ENCODE measurements around the gene TNS4.

TNS4 gene

DNA sequence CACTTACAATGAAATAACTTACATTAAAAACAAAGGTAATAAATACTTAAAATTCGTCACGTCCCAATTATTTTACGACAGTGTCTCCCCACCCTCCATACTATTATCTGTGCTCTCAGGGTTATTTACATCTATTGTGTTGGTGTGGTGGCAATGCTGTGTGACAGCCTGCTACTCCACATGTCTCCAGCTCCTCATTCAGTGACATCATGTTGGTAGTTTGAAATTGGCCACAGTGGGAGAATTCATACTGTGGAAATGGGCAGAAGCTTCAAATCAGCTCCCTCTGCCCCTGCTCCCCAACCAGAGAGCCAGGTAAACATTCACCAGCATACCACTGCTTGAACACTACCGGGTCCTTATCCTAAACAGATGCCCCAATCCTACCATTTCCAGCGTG lies 6.3 kb downstream of the TNS4 start:
- no peak for DNase-seq (ENCODE audit: extremely low read depth in 1 of 2, low read depth in 1 of 2)

DNA sequence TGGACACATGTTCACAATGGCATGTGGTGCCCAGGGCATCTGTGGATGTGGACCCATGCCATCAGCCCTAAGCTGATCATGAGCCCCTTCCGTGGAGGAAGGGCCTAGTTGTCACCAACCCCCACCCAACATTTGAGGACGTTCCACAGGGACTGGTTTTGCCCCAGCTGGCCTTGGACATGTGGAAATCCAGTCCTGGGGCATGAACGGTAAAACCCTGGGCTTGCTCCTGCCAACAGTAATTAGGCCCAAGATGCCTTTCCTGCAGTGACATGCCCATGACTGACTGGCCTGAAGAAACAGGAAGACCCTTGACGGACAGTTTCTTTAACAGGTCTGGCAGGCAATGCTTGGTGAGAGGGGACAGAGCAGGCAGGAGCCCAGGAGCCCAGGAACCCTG lies 7.7 kb downstream of the TNS4 start:
- DNase-seq (ENCODE audit: extremely low read depth in 1 of 2, low read depth in 1 of 2), result no peak

DNA sequence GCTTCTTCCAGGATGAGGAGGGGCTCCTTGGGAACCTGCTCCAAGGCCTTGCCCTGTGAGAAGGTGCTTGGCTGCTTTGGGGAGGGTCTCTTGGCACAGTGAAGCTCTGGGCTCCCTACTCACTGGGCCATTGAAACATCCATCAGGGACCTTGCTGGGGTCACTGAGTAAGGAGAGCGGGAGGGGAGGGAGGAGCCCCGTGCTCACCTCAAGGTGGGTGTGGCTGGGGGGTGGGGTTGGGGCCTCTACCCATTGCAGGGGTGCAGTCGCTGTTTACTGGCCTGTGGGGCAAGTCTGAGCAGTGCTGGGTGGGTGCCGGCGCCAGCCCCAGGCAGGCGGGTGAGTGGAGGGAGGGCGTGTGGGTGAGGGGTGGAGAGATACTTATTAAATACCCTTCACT lies 9.9 kb downstream of the TNS4 start:
- DNase-seq (ENCODE audit: extremely low read depth in 1 of 2, low read depth in 1 of 2), result no peak

DNA sequence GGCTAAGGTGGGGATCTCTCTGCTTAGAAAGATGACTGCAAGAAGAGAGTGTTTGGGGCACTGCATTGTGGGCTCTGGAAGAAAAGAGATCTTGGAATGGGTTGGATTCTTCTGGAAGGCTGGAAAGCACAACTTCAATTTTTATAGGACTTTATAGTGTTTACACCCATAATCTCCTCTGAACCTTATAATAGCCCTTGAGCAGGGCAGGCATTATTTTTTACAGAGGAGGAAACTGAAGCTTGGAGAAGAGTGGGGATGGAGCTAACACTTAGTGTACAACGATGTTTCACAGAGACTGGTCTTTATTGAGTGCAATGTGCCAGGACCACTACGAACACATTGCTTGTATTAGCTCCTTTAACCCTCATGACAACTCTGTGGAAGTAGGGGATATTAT lies 10.4 kb downstream of the TNS4 start:
- no peak for DNase-seq (ENCODE audit: extremely low read depth in 1 of 2, low read depth in 1 of 2)

DNA sequence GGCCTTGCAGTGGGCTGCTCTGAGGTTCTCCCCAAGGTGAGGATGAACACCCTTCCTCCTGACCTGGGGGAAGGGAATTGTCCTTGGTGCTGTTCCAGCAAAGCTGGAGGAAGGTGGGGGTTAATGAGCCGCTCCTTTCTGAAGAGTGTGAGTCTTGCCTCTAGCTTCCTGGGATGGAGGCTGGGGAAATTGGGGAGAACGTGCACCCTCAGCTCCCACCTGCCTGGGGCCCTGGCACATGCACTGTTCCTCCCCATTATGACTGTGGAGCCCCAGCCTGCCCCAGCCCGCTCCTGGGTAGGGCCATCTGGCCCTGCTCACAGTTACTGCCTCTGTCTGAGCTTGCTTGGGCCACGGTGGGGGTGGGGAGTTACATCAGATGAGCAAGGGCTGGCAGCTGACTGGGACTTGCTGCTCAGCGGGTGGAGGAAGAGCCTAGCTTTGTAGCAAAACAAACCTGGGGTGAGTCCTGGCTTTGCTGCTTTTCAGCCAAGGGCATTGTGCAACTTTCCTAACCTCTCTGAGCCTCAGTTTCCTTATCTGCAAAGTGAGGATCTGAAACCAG lies 11.1 kb downstream of the TNS4 start:
- DNase-seq (ENCODE audit: extremely low read depth in 1 of 2, low read depth in 1 of 2), result no peak

DNA sequence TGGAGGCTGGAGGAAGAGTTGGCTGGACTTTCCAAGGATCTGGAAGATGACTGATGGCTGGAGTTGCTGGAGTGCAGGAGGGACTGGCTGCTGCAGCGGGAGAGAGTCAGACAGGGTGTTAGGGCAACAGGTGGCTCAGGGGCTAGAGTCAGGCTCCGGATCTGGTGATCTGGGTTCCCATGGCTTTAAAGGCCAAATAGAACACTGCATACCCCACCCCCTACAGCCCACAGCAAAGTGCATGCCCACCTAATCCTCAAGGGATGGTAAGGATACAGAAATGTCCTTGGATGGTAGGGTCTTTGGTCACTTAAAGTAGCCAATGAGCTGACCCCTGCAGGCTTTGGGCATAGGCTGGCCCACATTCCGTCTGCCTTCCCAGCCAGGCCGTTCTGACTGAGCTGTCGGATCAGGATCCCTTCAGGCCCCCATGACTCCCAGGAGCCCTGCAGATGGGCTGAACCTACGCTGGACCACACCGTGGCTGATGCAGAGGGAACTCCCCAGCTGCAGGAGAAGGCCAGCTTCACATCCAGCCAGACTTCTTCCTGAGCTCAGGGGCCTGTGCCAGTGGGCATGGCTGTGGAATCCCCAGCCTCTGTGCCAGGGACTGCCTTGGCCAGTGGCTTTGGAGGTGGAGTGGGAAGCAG lies 13.9 kb downstream of the TNS4 start:
- DNase-seq (ENCODE audit: extremely low read depth in 1 of 2, low read depth in 1 of 2), result no peak

DNA sequence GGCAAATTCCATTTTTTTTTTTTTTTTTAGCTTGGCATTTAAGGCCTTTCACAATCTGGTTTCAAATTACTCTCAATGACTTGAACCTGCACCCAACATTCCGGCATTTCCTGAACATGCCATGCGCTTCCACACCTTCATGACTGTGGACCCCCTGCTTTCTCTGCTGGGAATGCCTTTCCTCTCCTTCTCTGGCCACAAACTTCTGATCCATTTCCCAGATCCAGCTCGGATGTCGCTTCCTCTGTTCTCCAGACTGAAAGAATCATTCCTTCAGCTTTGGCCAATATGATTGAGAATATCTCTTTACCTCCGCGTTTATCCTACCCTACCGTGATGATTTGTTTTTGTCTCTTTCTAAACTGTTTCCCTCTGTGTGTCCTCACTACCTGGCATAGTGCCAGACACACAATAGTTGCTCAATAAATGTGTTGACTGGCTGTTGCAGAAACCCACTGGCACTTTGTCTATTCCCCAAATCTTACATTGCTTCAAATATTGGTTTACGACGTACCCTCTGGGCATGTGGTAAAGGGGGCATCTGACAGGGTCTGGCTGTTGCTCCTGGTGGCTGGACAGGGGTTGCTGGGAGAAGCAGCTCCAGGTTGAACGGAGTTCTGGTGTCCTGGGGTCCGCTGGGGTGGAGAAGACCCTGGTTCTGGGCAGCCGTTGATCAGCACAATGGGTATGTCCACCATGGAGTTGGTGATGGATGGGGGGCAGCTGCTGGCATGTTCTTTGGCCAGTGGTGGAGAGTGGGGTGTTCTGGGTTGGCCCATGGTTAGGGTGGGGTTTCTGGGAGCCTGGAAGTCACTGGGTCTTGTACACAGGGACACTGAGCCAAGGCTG lies 14.7 kb downstream of the TNS4 start:
- no peak for DNase-seq (ENCODE audit: extremely low read depth in 1 of 2, low read depth in 1 of 2)

DNA sequence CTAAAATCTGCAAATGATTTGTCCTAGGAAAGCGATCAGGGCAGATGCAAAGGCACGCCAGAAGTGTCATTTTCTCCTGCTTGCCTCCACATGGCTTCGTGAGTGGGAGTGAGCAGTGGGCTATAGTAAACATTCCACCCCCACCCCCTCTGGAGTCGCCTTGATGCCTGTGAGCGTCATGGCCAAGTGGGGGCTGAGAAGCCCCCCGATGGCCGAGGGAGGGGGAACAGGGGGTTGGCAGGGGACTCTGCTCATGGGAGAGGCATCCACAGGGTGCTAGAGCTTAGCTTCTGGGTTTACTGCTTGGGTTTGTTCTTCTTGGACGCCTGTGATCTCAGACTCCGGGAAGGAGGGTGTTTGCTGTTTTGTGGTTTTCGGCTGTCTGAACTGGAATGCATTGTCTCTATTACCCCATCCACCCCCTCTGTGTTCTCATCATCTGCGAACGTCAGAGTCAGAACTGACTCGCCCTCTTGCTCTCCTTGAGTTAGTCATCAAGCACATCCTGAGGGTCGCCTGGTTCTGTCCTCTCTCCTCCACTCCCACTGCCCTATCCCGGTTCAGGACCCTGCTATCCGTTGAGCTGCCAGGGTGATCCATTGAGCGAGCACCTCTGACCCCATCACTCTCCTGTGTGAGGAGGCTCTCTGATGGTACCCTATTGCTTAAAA lies 15.4 kb downstream of the TNS4 start:
- DNase-seq (ENCODE audit: extremely low read depth in 1 of 2, low read depth in 1 of 2), result no peak

DNA sequence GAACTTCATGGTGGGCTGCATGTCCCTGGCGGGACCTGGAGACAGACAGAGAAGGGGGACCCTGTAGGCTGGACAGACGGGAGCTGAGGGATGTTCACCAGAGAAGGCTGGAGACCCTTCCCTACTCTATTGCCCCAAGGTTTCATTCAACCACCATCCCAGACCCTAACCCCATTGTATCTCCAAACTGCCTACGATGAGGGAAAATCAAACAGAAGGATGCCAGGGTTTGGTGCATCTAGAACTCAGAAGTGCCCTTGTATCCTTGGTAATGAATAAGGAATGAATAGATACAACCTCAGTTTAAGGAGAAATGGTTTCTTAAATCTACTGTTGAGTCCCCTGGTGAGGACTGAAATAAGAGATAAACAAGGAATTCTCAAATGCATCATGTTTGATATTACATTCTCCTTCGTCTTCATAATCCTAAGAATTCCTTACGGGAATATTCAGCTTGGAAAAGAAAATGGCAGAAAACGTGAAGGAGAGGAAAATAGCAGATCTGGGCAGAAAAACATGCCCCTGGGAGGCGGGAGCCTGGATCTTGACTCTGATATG lies 16.4 kb downstream of the TNS4 start:
- no peak for DNase-seq (ENCODE audit: extremely low read depth in 1 of 2, low read depth in 1 of 2)

DNA sequence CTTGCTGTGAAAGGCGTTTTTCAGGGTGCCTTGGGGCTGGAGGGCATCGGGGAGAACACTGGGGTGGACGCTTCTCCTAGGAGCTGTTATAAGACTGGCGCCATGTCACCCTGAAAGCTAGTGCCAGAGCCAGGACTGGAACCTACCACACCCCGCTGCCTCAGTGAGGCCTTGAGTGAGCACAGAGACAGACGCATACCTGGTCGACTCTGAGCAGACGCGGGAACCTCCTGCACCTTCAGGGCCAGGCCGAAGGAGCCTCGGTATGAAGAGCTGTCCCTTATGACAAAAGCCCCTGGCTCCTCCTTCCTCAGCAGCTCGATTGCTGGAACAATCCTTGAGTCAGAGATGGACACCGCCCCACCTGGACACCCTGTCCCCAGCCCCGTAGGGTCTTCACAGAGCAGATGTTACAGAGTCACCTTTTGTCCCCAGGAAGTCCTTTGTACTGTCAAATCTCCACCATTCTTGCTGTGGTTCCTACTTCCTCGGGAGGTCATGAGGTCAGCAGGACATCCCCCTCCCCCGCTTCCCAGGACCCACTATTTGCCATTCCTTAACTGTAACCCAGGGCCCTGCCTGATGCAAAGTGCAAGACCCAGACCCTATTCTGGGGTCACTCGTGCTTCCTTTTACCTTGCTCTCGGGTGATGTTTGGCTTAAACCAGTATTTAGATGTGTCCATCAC lies 17.0 kb downstream of the TNS4 start:
- DNase-seq (ENCODE audit: extremely low read depth in 1 of 2, low read depth in 1 of 2), result no peak

DNA sequence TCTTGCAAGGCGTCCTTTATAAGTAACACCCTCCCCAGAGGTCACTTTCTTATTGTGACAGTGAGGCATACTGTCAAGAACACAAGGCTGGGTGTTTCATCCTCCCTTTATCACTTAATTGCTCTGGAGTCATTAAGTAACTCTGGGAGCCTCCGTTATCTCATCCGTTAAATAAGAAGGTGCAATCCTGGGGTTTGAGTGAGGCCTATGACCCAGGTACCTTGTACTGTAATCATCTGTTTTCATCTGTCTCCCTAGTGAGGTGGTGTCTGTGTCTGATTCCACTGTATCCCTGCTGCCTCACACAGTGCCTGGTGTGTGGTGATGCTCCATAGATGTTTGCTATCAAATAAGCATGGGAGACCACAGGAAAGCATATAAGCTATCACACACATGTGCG lies 17.7 kb downstream of the TNS4 start:
- DNase-seq (ENCODE audit: extremely low read depth in 1 of 2, low read depth in 1 of 2), result no peak

DNA sequence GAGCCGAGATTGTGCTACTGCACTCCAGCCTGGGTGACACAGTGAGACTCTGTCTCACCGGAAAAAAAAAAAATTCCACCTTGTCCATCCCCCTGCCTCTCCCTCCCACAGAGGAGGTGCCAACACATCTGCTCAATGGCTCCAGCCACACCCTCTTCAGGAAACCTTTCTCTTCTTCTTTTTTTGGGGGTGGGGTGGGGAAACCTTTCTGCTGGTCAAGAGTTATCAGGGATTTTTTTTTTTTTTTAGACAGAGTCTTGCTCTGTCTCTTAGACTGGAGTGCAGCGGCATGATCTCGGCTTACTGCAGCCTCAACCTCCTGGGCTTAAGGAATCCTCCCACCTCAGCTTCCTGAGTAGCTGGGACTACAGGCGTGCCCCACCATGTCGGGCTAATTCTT lies 18.7 kb downstream of the TNS4 start:
- DNase-seq (ENCODE audit: extremely low read depth in 1 of 2, low read depth in 1 of 2), result no peak

DNA sequence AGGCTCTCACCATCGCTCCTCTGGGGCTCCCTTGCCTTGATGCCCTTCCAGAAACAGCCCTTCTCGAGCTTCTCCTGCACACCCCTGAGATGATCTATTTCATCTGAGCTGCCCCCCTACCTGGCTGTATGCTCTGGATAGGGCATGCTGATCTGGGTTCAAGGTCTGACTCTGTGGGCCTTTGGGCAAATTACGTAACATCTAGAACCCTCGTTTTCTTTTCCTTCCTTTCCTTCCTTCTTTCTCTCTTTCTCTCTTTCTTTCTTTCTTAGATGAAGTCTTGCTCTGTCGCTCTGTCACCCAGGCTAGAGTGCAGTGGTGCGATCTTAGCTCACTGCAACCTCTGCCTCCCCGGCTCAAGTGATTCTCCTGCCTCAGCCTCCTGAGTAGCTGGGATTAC lies 20.3 kb downstream of the TNS4 start:
- no peak for DNase-seq (ENCODE audit: extremely low read depth in 1 of 2, low read depth in 1 of 2)

DNA sequence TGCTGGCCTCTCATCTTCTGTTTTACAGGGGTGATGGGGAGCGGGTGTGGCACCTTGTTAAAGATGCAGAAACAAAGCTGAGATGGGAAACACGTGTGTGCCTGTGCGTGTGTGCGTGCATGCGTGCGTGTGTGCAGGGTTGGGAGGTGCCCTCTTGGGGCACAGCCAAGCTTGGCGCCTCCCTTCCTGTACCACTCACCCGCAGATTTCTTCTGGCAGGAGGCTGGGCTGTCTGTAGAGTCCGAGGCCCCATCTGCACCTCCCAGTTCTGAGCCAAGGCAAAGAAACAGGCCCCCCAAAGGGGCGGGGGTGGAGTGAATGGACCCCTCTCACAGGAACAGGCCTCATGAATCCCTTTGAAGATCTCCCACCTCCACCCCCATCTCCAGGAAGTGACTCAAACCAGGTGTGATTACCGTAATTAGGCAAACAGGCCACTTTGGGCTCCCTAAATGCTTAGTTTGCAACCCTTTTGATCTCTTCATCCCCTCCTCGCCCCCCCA lies 20.9 kb downstream of the TNS4 start:
- DNase-seq (ENCODE audit: extremely low read depth in 1 of 2, low read depth in 1 of 2), result peak; percentile 49 to 65

DNA sequence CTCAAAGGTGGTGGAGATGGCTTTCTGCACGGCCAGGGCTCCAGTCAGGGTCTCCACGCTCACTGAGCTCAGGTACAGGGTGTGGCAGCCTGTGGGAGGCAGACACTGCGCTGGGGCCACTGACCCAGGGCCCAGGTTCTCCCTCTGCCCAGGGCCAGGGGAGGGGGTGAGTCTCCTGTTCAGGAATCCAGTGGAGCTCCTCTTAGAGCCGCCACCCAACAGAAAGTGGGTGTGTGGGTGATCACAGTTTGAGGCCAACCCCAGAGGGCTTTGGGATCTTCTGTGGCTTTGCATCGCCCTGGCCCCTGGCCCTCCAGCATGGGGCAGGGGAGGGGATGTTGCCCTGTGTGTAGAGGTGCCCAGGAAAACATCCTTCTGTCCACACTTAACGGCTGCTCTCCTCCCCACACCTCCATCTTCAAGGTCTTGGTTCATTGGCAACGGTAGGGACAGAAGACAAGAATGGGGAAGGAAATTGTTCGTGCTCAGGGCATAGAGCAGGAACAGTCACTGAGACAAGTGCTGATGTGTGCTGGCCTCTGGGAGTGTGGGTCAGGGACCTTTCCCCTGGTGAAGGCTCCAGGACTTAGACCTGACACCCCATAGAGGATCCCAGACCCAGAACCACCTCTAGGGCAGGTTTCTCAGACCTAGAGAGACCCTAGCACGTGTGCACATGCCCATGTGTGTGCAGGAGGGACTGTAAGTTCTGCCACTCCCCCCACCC lies 21.5 kb downstream of the TNS4 start:
- DNase-seq (ENCODE audit: extremely low read depth in 1 of 2, low read depth in 1 of 2), result no peak

DNA sequence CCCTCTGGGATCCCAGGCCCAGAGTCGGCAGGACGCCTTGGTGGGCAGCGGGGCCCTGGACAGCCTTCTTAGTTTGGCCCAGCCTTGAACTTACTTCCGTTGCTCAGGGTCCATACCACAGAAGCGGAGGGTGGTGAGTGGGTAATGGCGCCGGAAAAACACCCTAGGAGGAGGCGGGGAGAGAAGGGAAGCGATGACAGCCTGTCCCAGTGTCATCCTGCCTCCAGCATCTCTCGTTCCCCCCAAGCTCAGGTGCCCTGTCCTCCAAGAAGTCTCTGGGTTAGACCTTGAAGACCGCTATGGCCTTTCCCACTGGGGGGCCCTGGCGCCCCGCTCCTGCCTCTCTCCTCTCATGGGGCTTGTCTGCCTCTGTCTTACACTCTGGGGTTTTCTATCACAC lies 22.9 kb downstream of the TNS4 start:
- no peak for DNase-seq (ENCODE audit: extremely low read depth in 1 of 2, low read depth in 1 of 2)

DNA sequence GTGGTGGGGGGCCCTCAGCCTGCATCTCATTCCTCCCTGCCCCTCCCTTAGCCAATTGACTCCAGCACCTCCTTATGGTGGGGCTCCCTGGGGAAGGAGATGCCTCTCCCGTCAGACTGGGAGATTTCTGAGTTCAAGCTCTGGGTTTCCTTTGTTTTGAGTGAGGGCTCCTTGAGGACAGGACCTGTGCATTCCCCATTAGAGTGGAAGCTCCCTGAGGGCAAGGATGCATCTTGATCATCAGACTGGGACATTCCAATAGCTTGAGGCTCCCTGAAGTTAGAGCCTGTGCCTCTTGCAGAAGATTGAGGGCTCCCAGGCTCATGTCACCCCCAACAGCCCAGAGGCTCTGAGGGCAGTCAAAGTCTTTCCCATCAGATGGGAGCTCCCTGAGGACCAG lies 23.6 kb downstream of the TNS4 start:
- DNase-seq (ENCODE audit: extremely low read depth in 1 of 2, low read depth in 1 of 2), result no peak

DNA sequence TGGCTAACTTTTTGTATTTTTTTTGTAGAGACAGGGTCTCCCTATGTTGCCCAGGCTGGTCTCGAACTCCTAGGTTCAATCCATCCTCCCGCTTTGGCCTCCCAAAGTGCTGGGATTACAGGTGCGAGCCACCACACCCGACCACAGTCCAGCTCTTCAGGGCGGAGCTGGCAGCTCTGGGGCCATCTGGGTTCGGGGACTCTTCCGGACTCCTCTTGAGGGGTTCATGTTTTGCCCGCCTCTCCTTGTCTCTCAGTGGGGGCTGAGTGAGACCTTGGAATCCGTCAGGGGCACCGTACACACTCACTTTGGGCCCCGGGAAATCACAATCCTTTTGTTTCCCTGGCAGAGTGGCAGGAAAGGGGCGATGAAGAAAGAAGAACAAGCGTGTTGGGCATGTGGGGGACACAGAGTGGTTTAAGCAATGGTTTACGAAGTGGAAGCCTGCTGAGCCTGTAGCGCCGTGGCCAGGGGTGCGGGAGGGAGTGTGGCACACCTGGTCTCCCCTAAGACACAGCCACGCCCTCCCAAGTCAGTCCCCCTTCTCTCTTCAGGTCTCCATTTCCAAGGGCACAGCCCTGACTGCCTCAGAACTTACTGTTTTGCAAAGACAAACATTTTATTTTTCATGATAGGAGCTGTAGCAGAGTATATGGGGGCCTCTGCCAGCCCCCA lies 26.1 kb downstream of the TNS4 start:
- no peak for DNase-seq (ENCODE audit: extremely low read depth in 1 of 2, low read depth in 1 of 2)

DNA sequence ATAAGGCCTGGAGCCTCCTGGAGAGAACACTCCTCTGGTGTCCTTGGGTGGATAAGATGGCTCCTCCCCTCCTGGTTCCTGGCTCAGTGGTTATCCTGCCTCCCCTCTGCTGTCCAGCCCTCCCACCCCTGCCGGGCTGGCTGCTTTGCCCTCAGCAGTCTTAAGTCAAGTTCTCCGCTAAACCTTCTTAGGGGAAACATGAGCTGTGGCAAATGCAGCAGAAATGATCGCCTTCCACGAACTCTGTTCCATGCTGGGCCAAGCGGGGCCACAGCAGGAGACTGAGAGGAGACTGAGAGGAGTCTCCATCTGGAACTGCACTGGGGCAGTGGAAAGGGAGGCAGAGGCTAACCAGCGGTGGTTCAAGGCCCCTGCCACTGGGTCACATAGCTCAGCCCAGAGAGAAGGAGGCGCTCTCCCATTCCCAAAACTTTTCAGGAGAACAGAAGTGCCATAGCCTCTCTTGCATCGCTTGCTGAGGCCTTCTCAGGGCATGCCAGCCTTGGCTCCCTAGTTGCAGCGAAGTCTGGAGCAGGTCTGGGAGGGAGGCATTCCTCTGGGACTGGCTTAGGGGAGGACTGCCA lies 26.9 kb downstream of the TNS4 start:
- DNase-seq (ENCODE audit: extremely low read depth in 1 of 2, low read depth in 1 of 2), result no peak

Measured in activated CD8-positive, alpha-beta memory T cell treated with anti-CD3 and anti-CD28 coated beads for 1 hour (primary cell).